Stomach (tissue), 4 donors: Measurements from ENCODE around the gene BMP6.

ENCODE experiments used
- CTCF ChIP-seq, 7 experiments: fragments of 450-650 bp in 4 of 7; fragments of 200-600 bp in 3 of 7; sonication (generic) in 3 of 7; IDR thresholded peaks; one replicate each; pipeline ENCODE4 v1.5.1; 2016 to 2019; ENCODE audit warnings: antibody characterized with exemption in 7 of 7, control low read depth in 2 of 7, mild to moderate bottlenecking in 1 of 7
- EP300 ChIP-seq: sonication (generic); formaldehyde crosslinking; IDR thresholded peaks from one replicate; pipeline ENCODE4 v1.6.1; 2017; ENCODE audit warnings: antibody characterized with exemption
- POLR2A ChIP-seq, 4 donors: fragments of 450-650 bp; IDR thresholded peaks; one replicate each; pipeline ENCODE4 v1.6.1; 2016; ENCODE audit warnings: antibody characterized with exemption in 4 of 4, control low read depth in 2 of 4, mild to moderate bottlenecking in 1 of 4, moderate library complexity in 1 of 4
- POLR2AphosphoS5 ChIP-seq, 3 donors: sonication (generic); formaldehyde crosslinking; IDR thresholded peaks; one replicate each; pipeline ENCODE4 v1.6.1; 2016; ENCODE audit warnings: antibody characterized with exemption in 3 of 3

DNA sequence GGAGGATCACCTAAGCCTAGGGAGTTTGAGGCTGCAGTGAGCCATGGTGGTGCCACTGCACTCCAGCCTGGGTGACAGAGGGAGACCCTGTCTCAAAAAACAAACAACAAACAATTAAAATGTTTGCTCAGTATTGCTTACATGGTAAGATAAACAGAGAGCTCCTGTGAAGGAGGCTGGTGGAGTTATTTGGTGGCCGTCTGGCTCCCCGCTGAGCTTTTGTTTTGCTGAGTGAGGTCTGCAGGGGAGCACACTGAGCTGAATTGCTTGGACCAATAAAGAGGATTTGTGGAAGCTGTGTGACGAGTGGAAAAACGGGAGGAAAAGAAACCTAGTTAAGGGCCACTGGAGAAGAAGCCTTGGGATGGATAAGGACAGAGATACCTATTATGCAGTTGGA lies 41.1 kb upstream of the BMP6 start:
- TF ChIP-seq EP300 (no peak), CTCF (IDR thresholded peaks at IDR 0.05) (no peak), POLR2AphosphoS5 (IDR thresholded peaks at IDR 0.05) (no peak), POLR2A (IDR thresholded peaks at IDR 0.05) (no peak)
